C4-2B (cell line): ENCODE data around the gene GOSR2.

Source experiments
- CTCF ChIP-seq: fragments of 450-650 bp; conservative IDR thresholded peaks from 2 replicates; pipeline ENCODE4 v1.5.1; 2017; ENCODE audit warnings: mild to moderate bottlenecking
- ZFX ChIP-seq: fragments of 450-650 bp; IDR thresholded peaks from 2 replicates; pipeline ENCODE4 v1.6.1; 2017

GRCh38 chr17:46922487-46922803 is 515 bp upstream of the GOSR2 start:
- no peak for TF ChIP-seq CTCF
- no peak for TF ChIP-seq ZFX
